GM13976 (cell line): ENCODE results near the gene RIN3.
A peak's percentile ranks its signal among the peaks of the same experiment; 100 is the strongest.

Experiments used
- DNase-seq: peaks from one replicate; pipeline ENCODE4 v3.0.0; 2012; ENCODE audit warnings: low spot score
- in situ Hi-C: fragments of 300-500 bp; cut with MboI; formaldehyde crosslinking; loops from one replicate; pipeline ENCODE4 v1.12.0; 2022; ENCODE audit warnings: low sequenced_read_pairs, mixed read lengths, inconsistent platforms; ENCODE audit not compliant: unreplicated experiment
- TF ChIP-seq, protein P1 (sequence below): IDR thresholded peaks from 2 replicates; pipeline ENCODE4 v1.5.1; 2012; ENCODE audit warnings: borderline replicate concordance, mild to moderate bottlenecking; ENCODE audit not compliant: insufficient read depth; ENCODE audit errors: extremely low read depth, missing control alignments, control extremely low read depth

The RIN3 gene

DNA sequence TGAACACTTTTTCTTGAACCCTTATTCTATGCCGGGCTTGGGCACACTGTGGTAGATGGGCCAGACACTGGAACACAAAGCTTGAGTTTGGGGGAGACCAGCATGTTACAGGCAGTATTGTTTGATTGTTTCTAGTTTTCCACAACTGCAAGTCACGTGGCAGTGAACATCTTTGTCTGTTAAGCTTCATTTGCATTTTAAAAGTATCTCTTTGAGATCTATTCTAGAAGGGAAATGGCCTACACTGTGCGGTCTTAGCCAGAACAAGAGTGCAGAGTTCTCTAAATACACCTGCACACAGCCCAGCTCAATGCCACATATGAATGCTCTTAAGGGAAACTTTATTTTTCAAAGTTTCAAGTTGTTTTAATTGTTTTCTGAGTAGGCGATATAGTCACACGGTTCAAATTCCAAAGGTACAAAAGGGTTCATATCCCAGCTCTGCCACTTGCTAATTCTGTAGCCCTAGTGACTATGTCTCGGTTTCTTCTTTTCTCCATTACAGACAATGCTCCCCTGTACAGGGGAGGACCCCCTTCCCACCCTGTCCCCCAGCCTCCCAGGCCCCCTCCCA, 24.9 kb downstream of the RIN3 start:
- in situ Hi-C loops = no loop called here
- TF ChIP-seq, protein P1, sequence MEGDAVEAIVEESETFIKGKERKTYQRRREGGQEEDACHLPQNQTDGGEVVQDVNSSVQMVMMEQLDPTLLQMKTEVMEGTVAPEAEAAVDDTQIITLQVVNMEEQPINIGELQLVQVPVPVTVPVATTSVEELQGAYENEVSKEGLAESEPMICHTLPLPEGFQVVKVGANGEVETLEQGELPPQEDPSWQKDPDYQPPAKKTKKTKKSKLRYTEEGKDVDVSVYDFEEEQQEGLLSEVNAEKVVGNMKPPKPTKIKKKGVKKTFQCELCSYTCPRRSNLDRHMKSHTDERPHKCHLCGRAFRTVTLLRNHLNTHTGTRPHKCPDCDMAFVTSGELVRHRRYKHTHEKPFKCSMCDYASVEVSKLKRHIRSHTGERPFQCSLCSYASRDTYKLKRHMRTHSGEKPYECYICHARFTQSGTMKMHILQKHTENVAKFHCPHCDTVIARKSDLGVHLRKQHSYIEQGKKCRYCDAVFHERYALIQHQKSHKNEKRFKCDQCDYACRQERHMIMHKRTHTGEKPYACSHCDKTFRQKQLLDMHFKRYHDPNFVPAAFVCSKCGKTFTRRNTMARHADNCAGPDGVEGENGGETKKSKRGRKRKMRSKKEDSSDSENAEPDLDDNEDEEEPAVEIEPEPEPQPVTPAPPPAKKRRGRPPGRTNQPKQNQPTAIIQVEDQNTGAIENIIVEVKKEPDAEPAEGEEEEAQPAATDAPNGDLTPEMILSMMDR = no peak
- peak; percentile 61 for DNase-seq

DNA sequence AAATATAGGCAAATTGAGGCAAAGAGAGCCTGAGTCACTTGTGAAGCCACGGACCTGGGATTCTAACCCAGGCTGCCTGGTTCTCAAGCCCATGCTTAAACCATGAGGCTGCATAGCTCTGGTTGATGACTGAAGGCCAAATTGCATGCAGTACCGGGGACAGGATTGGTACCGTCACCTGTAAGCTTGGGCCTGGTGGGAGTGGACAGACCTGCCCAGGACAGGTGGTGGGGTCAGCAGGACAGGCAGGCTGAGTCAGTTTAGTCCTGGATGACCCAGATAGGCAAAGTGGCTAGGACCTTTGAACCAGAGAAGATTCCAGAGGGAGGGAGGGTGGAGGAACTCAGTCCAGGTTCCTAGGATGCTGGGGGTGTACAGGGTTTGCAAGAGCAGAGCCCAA, 25.8 kb downstream of the RIN3 start:
- no peak for DNase-seq
- in situ Hi-C loops = no loop called here
- TF ChIP-seq, protein P1 = no peak

DNA sequence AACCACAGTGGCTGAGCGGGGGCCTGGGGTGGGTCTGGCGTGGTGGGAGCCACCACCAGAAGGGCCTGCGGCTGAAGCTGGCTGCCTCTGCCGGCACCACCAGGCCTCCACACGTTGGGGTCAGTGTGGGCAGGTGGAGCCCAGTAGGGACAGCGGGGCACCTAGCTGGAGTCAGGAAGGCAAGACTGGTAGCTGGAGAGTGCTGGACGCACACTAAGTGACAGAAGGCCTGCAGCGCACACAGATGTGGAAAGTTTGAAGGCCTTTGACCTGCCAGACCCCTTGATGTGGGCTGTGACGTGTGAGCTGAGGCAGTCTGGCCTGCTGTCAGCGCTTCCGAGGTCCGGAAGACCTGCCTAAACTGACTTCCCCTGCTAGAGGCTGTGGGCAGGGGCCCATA, 26.3 kb downstream of the RIN3 start:
- DNase-seq = no peak
- in situ Hi-C loops = no loop called here
- TF ChIP-seq, protein P1 = no peak

DNA sequence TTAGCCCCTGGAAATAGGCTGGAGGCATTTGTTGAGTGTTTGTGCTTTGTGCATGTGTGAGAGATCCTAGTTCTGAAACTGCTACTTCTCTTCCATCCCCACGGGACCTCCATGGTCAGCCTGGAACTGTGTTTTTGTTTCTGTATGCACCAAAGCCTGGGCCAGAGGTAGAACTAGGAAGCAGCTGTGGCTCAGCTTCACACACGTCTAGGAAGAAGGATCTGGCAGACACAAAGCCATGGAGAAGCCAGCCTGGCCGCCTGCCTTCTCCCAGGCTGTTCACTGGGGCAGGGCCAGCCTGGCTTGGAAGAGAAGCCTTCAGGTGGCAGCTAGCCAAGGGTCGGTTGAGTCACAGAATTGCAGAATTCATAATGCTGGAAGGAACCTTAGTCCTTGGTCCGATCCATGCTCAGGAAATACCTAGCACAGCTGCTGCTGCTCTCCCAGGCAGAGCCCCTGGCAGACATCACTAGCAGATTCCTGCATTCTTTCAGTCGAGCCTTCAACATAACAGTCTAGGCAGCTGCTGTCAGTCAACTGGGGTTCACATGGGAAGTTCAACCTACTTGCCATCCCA, 27.0 kb downstream of the RIN3 start:
- no peak for DNase-seq

DNA sequence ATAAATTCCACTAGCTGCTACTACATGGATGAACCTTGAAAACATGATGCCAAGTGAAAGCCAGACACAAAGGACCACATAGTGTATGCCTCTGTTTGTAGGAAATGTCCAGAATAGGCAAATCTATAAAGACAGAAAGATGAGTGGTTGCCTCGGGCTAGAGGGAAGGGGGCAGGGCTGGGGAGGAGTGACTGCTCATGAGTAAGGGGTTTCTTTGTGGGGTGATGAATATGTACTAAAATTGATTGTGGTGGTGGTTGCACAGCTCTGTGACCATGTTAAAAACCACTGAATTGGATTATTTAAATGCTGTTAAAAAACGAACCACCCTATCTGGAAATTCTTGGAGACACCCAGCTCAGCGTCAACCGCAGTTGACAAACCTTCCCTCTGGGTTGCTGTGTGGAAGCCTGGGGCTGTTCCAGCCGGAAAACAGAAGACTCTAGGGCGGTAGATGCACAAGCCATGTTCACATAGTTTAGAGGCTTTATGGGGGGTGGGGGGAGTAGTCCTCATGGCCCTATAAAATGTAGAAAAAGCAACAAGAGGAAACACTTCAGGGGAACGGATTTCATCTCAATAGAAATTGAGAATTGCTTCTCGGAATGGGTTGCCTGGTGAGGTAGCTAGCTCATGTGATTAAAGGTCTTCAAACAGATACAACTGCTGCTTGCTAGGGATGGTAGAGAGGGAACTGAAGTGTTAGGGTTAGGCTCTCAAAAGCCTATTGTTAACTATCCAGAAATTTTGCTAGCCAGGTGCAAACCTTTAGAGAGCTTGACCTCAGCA, 29.4 kb downstream of the RIN3 start:
- TF ChIP-seq, protein P1 = no peak
- no peak for DNase-seq
- in situ Hi-C loops = no loop called here

More for the DNA sequence above, 27.0 kb downstream of the RIN3 start:
- in situ Hi-C loops = no loop called here
- TF ChIP-seq, protein P1 = no peak

DNA sequence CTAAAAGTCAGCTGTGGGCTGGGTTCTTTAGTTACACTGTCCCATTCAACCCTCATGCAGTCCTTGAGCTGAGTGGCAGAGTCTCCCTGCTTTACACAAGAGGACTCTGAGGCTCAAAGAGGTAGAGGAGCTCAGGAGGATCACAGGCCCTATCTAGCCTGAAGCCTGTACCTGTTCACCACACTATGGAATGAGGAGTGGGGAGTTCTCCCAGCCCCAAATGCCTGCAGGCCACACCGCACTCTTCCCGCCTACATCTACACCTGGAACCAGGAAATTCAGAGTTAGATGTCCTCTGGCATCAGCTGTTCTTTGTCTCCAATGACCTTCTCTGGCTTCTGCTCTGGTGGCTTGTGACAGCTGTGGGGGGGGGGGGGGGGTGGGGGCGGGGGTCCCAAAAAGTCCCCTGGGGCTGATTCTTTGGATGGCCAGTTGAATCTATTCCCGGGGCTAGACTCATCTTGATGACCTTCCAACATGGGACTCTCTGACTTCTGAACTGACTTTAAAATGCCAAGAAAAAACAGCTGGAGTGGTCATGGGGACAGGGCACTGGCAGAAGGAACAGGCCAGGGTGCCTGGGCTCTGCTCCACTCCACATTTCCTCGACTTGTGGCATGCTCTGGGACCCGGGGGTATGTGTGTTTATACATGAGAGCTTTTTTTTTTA, 30.6 kb downstream of the RIN3 start:
- in situ Hi-C loops = no loop called here
- TF ChIP-seq, protein P1 = no peak
- no peak for DNase-seq
